Measurements from ENCODE around the gene VARS1.

DNA sequence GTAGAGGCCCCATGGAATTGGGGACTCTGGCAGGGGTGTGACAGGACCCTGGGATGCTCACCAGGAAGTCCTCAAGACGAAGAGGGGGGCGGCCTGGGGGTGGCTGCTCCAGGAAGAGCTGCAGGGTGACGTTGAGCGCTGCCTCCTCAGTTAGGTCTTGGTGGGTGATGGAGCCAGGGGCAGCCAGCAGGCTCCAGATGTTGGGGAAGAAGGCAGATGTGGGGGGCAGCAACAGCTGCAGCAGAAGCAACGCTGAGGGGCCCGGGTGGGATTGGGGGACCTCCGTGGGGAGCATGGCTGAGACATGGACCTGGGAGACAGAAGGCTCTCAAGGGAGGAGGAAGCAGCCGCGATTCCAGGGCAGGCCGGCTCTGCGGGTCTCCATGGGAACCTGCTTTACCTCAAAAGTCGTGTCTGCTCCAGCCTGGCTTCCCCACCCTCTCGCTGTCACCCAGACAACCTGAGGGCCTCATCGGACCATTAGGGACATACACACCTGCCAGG lies 19.0 kb downstream of the VARS1 start:
- TF ChIP-seq, protein P1, sequence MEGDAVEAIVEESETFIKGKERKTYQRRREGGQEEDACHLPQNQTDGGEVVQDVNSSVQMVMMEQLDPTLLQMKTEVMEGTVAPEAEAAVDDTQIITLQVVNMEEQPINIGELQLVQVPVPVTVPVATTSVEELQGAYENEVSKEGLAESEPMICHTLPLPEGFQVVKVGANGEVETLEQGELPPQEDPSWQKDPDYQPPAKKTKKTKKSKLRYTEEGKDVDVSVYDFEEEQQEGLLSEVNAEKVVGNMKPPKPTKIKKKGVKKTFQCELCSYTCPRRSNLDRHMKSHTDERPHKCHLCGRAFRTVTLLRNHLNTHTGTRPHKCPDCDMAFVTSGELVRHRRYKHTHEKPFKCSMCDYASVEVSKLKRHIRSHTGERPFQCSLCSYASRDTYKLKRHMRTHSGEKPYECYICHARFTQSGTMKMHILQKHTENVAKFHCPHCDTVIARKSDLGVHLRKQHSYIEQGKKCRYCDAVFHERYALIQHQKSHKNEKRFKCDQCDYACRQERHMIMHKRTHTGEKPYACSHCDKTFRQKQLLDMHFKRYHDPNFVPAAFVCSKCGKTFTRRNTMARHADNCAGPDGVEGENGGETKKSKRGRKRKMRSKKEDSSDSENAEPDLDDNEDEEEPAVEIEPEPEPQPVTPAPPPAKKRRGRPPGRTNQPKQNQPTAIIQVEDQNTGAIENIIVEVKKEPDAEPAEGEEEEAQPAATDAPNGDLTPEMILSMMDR (IDR thresholded peaks at IDR 0.05) = no peak
- TF ChIP-seq POLR2A (IDR thresholded peaks at IDR 0.05) = no peak

Measured in lower leg skin (tissue), 3 donors.